ENCODE measurements around the gene ZNF12. TPM values are rescaled to one million over a fixed set of nuclear protein-coding genes. Genes with fewer than 3 reads are reported as not detected.

The ZNF12 gene
- total RNA-seq, 1 donor from 2014 or later: 28.8 TPM

DNA sequence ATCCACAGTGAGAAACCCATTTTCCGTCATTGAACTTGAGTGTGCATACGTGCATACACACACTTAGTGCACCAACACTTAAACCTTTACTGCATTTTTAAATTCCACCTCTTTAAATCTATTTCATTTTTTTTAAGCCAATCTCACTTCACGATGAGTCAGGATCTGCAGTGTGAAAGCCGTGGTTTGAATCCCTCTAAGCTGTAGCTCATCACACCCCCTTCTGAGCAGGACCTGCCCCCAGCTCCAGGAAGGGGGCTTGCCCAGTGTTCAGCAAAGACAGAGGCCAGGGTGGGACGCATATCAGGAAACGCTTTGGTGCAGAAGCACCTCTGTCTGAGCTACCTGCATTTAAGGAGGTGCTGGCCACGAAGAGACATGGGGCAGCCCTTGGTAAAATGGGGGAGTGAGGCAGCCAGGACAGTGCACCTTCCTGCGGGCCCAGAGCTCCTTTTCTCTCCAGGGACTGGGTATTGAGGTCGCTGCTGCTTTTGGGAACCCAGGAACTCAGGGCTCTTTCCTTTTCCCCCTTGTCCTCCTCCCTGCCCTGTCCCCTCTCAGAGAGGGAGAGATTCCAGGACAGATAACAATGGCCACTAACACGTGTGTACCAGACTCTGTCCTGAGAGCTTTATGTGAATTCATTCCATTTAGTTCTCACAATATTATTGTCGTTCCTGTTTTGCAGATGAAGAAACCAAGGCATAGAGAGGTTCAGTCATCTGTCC lies 48.0 kb downstream of the ZNF12 start:
- H3K36me3 ChIP-seq: peaks cover 12 to 20% of the 10 kb centered on the region in 2 donors
- H3K27me3 ChIP-seq: no peaks in the 10 kb centered on the region
- TF ChIP-seq, protein P1, sequence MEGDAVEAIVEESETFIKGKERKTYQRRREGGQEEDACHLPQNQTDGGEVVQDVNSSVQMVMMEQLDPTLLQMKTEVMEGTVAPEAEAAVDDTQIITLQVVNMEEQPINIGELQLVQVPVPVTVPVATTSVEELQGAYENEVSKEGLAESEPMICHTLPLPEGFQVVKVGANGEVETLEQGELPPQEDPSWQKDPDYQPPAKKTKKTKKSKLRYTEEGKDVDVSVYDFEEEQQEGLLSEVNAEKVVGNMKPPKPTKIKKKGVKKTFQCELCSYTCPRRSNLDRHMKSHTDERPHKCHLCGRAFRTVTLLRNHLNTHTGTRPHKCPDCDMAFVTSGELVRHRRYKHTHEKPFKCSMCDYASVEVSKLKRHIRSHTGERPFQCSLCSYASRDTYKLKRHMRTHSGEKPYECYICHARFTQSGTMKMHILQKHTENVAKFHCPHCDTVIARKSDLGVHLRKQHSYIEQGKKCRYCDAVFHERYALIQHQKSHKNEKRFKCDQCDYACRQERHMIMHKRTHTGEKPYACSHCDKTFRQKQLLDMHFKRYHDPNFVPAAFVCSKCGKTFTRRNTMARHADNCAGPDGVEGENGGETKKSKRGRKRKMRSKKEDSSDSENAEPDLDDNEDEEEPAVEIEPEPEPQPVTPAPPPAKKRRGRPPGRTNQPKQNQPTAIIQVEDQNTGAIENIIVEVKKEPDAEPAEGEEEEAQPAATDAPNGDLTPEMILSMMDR (IDR thresholded peaks at IDR 0.05): no peak
- no peaks in the 10 kb centered on the region for H3K4me1 ChIP-seq
- H3K9me3 ChIP-seq: no peaks in the 10 kb centered on the region
- no peak overlapping the region for H3K4me3 ChIP-seq
- intact Hi-C loops (cut with DNase I): no loop called here
- DNase-seq (ENCODE audit: low spot score in 2 of 2): no peak
- H3K27ac ChIP-seq: no peak overlapping the region

DNA sequence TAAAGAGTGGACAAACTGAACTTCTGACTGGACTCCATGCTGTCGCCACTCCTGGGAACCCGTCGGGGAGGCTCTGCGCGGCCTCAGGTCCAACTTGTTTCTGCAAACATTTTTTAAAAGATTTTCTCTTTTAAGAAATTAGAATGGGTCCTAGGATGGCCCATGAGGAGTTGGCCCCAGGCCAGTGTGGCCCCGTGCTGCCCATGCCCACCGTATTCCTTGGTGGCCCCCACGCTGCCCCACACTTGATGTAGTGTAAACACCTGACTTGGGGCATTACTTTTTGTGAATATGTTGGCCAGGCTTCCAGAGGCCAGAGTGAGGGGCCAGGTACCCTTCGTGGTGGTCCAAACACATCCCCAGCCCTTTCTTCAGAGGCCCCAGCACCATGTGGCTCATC lies 50.3 kb downstream of the ZNF12 start:
- Histone ChIP-seq H3K4me1 (no peaks in the 10 kb centered on the region), H3K27me3 (no peaks in the 10 kb centered on the region), H3K27ac (no peak overlapping the region), H3K36me3 (peaks cover 27 to 37% of the 10 kb centered on the region in 2 donors), H3K9me3 (peaks cover 0 to 5% of the 10 kb centered on the region in 2 donors), H3K4me3 (no peak overlapping the region)
- intact Hi-C loops (cut with DNase I): no loop called here
- no peak for DNase-seq (ENCODE audit: low spot score in 2 of 2)
- TF ChIP-seq, protein P1 (IDR thresholded peaks at IDR 0.05): no peak

DNA sequence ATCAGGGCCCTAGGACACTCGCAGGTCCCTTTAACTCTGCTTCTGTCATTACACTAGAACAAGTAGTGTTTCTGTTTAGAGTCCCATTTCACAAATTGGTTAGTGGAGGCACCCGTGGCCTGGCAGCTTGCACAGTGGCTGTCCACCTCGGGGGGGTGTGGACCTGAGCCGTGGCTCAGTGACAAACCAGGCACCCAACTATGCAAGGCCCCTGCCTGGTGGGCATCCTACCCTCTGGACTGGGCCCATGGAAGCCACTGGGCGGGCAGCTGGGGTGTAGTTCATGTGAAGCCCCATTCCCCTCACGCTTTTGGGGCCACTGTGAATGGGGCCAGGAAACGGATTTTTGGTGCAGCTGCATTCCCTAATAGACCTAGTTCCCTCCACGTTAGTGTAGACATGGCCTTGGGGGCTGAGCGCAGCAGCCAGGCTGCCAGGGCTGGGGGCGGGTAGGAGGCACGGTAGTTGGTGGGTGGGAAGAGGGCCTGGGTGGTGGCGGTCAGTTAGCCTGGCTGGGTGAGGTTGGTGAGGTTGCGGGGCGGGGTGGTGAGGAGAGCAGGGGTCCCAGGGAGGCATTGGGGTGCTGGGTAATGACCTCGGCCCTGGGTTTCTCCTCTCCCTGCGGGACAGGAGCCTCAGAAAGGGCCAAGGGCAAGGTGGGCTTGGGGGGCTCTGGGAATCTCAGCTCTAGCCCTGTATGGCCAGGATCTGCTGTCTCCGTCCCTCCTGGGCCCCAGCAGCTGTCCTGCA lies 50.9 kb downstream of the ZNF12 start:
- intact Hi-C loops (cut with DNase I): no loop called here
- Histone ChIP-seq H3K4me3 (no peak overlapping the region), H3K27ac (no peak overlapping the region), H3K36me3 (peaks cover 32 to 43% of the 10 kb centered on the region in 2 donors), H3K9me3 (peaks cover 0 to 5% of the 10 kb centered on the region in 2 donors), H3K4me1 (no peaks in the 10 kb centered on the region), H3K27me3 (no peaks in the 10 kb centered on the region)
- TF ChIP-seq, protein P1 (IDR thresholded peaks at IDR 0.05): no peak
- no peak for DNase-seq (ENCODE audit: low spot score in 2 of 2)

DNA sequence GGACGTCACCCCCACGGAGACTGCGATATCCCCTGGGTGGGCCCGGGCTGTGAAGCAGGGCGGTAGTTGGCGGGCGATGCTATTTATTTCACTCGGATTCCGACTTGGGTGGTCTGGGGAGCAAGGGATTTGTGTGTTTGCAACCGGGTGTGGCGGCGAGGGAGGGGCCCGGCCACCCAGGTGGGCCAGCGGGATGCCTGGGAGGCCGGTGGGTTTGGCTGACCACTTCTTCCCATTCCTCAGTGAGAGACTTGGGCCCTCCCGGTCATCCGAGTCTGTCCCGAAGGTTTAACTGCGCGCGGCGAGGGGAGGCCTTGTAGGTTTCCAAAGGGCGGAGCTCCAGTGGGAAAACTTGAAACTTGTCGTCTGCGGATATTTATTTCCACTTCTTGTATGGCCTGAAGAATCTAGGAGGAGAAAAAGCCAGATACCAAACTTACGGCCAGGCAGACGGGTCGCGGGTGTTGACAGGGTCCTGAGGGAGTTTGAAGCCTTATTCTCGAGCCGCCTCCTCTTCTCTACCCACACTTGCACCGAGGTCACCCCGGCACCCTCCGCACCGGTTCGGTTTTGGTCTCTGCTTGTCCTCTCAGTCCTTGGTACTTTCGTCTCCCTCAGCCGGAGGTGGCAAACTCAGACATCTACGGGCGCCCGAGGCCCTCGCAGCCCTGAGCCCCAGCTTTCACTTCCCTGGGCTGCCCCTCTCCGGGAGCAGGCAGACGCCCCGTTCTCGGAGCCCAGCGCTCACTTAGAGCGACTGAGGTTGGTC lies 51.7 kb downstream of the ZNF12 start:
- TF ChIP-seq, protein P1 (IDR thresholded peaks at IDR 0.05): no peak
- intact Hi-C loops (cut with DNase I): no loop called here
- no peak overlapping the region for H3K4me3 ChIP-seq
- H3K27ac ChIP-seq: no peak overlapping the region
- H3K4me1 ChIP-seq: no peaks in the 10 kb centered on the region
- no peaks in the 10 kb centered on the region for H3K27me3 ChIP-seq
- DNase-seq (ENCODE audit: low spot score in 2 of 2): no peak
- H3K36me3 ChIP-seq: peaks cover 32 to 51% of the 10 kb centered on the region in 2 donors
- H3K9me3 ChIP-seq: peaks cover 0 to 5% of the 10 kb centered on the region in 2 donors

DNA sequence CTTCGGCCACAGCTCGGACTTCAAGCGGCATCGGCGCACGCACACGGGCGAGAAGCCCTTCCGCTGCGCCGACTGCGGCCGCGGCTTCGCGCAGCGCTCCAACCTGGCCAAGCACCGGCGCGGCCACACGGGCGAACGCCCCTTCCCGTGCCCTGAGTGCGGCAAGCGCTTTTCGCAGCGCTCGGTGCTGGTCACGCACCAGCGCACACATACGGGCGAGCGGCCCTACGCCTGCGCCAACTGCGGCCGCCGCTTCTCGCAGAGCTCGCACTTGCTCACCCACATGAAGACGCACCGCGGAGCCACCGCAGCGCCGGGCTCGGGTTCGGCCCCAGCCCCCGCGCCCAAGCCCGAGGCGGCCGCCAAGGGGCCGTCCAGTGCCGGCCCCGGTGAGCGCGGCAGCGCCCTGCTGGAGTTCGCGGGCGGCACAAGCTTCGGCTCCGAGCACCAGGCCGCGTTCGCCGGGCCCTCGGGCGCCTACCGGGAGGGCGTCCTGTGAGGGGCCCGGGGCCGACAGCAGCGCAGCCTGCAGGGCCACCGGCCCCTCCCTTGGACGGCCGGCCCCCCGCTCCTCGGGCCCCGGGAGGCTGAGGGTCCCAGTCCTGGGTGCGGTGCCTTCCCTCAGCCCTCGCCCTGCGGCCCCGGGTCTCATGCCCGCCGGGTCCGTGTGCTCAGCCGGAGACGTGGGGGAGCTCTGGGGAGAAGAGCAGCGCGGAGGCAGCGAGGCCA lies 52.5 kb downstream of the ZNF12 start:
- Histone ChIP-seq H3K4me3 (no peak overlapping the region), H3K27ac (no peak overlapping the region), H3K36me3 (peaks cover 32 to 58% of the 10 kb centered on the region in 2 donors)

More for the DNA sequence above, 52.5 kb downstream of the ZNF12 start:
- intact Hi-C loops (cut with DNase I): no loop called here
- Histone ChIP-seq H3K4me1 (no peaks in the 10 kb centered on the region), H3K27me3 (no peaks in the 10 kb centered on the region), H3K9me3 (peaks cover 0 to 5% of the 10 kb centered on the region in 2 donors)
- no peak for DNase-seq (ENCODE audit: low spot score in 2 of 2)
- TF ChIP-seq, protein P1 (IDR thresholded peaks at IDR 0.05): no peak
